DMS 273 (cell line): ENCODE results near the gene LYPD6B.
A peak's percentile ranks its signal among the peaks of the same experiment; 100 is the strongest.

Source experiments
- DNase-seq: peaks from one replicate; lab custom pipeline; 2025; ENCODE audit not compliant: unreplicated experiment; lab: John Stamatoyannopoulos, UW

Gene LYPD6B

DNA sequence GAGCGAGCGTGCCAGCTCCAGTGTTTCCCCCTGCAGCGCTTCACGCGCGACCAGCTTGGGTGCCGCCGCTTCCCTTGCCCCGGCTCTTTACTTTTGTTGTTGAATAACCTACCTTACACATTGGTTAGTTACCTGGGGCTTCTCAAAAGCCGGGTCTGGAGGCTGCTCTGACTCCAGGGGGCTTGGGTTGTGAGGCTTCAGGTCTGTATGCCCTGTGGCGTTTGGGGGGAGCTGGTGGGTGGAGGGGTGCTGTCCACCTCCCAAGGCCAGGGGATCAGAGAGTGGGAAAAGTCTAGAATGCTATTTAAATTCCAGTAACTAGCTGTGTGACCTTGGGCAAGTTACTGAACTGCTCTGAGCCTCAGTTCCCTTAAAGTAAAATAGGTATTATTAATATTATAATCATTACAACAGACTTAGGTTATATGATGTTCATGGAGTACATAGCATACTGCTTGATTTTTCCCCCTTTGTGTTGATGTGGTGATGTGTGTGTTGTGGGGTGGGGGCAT lies 770 bp downstream of the LYPD6B start:
- no peak for DNase-seq

DNA sequence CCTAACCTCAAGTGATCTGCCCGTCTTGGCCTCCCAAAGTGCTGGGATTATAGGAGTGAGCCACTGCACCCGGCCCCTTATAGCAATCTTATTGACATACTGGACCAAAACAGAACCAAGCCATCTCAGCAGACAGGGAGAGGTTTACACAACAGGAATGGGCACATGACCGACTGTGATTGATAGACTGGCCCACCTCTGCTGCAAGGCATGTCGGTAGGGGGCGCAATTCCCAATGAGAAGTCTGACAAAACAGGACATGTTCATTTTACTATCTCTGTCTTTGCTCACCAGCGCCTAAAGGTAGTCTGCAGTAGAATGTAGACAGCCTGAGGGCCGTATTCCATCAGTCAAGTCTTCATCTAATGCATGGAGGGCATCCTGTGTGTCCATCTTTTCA lies 2.0 kb downstream of the LYPD6B start:
- peak; percentile 65 for DNase-seq

DNA sequence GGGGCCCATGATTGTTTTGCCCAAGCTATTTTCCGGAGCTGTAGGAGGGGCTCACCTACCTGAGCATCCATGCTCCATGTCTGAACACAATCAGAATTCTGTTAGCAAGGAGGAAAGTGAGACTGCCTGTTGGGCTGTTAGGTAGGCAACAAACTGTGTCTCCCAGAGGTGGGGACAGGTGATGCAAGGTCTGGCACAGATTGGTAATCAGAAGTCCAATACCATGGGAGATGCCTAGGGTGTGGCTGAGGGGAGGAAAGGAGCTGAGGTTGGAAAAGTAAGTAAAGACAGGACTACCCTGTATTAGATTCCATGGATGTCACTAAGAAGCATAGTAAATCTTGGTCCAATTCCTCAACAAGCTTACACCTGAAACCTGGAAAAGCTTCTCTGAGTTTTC lies 3.0 kb downstream of the LYPD6B start:
- DNase-seq, result no peak

DNA sequence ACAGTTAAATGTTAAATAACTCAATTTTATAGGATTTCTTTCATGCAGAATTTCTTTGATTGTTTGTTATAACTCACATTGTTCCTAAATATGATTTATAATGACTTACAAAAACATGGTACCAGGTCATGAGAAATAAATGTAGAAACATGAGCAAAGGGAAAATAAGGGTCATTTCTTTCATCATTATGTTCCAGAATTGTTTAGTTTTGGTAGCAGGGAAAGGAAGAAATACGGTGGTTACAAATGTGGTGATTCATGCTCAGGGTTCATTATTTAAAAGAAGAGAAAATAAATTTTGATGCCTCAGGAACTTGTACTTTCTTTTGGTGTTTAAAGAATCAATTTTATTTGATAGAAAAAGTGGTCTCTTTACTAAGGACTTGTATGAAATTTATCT lies 4.4 kb downstream of the LYPD6B start:
- no peak for DNase-seq

DNA sequence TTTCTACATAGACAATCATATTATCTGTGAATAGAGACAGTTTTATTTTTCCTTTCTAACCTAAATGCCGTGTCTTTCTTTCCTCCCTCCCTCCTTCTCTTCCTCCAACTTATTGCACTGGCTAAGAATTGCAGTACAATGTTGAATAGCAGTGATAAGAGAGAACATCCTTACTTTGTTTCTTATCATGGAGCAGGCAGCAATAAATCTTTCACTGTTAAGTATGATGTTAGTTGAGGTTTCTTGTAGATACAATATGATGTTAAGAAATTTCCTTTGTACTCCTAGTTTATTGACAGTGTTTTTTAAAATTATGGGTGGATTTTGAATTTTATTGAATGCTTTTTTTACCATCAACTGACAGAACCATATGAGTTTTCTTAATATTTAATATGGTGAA lies 6.0 kb downstream of the LYPD6B start:
- DNase-seq, result no peak

DNA sequence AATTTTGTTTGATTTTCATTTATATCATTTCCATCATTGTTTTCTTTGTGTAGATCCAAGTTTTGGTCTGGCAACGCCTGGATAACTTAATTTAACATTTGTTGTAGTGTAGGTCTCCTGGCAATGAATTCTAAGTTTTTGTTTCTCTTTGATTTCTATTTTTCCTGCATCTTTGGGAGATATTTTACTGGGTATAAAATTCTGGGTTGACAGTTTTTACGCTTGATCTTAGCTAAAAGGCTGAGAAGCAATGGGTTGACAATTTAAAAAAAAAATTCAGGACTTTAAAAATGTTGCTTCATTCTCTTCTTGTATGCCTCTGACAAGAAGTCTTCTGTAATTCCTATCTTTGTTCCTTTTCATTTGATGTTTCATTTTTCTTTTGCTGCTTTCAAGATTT lies 8.6 kb downstream of the LYPD6B start:
- no peak for DNase-seq

GRCh38 chr2:149049142-149049541 lies 10.6 kb downstream of the LYPD6B start:
- DNase-seq, result no peak

DNA sequence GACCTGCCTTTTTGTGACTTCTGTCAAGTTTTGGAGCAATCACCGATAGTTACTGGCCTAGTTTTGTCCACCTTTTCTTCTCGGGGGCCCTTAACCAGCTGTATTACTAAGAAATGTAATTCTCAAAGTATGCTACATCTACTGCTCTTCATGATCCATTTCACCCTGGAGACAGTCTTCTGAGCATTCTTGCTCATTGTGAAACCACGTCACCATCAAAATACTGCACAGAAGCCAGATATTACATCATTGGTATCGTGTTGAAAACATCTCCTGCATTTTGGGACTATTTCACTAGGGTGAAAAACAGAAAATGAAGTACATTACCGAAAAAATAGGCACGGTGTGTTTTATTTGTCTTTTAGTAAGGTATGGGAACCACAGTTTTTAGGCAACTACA lies 11.7 kb downstream of the LYPD6B start:
- no peak for DNase-seq

DNA sequence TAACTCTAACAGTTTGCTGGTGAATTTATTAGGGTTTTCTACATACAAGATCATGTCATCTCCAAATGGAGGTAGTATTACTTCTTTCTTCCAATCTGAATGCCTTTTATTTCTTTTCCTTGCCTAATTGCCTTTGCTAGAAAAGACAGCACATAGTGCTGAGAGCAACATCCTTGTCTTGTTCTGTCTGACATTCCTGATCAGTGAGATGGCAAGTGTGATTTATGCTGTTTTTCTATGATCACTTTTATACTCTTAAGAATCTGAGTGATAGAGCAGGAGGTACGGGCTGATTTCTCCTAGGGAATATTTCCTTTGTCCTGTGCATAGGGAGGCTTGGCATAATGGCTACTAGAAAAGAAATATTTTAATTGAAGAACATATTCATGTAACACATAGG lies 17.3 kb downstream of the LYPD6B start:
- no peak for DNase-seq

DNA sequence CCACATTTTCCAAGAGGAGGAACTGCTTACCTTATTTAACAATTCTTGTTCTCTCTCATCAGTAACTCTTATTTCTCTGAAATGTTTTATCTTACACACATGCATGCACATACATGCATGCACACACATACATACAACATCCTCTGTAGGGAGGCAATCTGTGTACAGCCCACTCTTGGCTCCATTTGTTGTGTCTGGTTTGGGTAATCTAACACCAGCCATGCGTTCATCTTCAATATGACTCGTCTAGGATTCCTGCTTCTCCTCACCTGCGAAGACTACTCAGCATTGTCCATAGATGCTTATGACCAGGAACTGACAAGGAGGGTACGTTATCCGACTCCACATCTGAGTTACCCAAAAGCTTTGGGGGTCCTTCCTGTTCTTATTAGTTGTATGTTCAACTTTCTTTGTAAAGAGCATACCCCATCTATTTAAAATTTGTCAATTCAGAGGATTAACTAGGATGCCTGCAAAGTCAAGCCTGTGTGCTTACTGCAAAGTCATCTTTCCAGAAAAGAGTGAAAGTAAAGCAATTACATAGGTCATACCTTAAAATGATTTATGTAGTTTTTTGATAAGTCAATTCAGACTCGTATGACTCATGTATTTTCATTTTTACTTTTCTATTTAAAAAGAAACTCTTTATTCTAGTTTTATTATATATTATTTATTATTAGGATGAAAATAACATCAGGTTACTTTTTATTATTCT lies 18.2 kb downstream of the LYPD6B start:
- DNase-seq, result no peak

- no peak for DNase-seq
These were observed 18.9 kb downstream of the LYPD6B start for GRCh38 chr2:149057401-149057800.

DNA sequence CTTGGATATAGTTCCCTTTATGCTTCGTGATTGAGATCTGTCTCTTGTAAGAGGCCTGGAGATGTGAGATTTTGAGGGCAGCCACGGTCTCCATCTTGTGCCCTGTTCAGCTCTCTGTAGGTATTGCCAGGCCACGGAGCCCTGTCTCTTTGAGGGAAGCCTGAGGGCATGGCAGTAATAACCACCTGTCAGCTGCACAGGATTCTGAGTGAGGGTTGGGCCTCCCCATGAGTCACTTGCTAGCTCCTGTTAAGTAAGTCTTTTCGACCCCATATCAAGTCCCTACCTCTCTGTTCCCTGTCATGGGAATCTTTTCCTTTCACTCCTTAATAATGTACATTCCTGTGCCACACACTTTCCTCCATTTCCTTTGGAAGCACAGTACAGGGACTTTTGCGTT lies 20.4 kb downstream of the LYPD6B start:
- no peak for DNase-seq

GRCh38 chr2:149059822-149060221 lies 21.3 kb downstream of the LYPD6B start:
- DNase-seq, result no peak

DNA sequence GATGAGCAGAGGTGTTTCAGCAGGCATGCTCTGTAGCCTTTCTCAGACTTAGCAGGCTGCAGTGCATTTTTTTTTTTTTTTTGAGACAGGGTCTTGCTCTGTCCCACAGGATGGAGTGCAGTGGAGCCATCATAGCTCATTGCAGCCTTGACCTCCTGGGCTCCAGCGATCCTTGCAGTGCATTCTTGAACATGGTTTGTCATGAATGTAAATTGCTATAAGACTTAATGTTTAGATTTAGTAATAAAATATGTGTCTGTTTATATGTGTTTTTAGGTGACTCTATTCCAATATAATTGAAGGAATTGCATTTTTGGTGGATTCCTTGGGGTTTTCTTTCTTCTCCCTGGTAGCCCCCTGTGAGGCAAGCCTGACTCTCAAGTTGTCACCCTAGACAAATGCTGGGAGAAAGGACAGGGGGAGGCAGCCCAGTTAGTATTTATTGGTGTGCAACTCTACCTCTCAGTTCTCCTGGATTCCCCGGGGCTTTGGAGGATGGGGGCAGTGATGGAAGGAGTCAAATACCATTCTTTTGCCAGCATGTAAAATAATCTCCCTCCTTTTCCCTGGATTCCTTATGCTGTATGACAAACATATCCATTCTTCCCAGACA lies 22.7 kb downstream of the LYPD6B start:
- DNase-seq, result no peak

DNA sequence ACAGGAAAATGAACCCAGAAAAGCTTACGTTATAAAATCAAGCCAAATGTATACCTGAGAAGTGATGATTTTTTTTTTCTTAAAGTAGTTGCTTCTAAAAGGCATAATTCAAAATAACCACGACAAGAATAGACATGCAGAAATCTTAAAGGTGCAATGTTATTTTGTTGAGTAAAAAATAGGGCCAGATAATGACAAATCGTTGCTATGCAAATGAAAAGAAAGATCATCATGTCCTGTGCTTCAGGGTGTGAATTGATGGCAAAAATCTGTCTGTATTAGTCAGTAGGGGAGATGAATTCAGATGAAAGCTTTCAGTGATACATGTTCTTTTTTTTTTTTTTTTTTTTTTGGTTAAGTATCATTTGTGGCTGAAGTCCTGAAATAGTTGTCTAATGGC lies 24.0 kb downstream of the LYPD6B start:
- DNase-seq, result no peak

DNA sequence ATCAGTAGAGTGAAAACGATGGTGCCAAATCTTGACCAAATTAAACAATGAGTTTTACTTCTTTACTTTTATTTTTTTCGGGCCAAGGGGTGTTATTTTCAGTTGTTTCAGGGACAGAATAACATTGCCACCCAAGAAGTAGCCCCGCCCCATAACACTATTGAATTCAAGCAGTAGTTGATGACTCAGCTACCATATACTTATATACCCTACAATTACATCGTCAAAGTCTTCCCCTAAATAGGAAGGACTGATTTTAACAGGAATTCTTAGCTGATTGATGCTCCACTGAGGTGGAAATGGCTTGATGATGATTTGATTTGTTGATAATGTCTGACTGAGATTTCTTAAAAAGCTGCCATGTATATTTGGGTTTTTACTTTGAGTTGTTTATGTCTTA lies 24.7 kb downstream of the LYPD6B start:
- DNase-seq, result no peak

- DNase-seq, result no peak
These were observed 25.9 kb downstream of the LYPD6B start for GRCh38 chr2:149064365-149064841.

DNA sequence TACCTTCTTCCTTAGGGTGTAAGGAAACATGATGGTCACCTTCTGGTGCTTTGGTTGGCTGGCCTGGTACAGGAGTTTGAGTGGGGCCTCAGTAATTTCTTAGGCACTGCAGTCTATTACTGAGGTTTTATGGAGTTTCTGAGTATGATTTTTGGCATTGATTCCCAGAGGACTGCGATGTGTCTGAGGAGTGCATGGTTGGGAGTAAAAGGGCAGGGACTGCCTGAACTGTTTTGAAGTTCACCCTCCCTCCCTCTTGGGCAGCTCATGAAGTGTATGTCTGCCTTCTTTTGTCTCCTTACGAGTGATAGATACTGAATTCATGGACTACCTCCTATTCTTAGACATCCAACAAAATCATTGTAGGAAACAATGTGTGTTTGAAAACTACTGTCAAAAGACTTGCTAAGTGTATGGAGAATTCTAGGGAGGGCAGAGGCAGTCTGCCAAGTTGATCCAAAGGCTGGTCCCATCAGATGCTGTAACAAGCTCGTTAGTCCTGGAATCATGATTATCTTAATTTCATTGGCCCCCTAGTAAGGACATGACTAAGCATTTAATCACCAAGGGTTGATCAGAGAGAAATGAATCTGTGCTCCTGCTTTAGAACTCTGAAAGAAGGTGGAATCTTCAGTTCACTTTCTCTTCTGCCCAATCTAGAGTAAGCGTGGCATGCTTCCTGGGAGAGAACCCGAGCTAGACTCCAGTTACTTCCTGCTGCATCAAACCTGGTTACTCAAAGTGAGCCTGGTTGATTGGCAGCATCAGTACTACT lies 26.5 kb downstream of the LYPD6B start:
- DNase-seq, result no peak

- no peak for DNase-seq
These were observed 29.9 kb downstream of the LYPD6B start for GRCh38 chr2:149068225-149068995.

GRCh38 chr2:149068996-149069888 lies 30.7 kb downstream of the LYPD6B start:
- no peak for DNase-seq
